GM19035 (cell line): ENCODE results near the gene CDK6.
"Not testable (repeated sequence)": the region's sequence is repeated elsewhere in the genome, so short reads cannot be mapped to it uniquely, and the experiment has no call there.

ENCODE experiments used
- ATAC-seq: cut with Tn5 transposase; IDR thresholded peaks from one replicate; pipeline ENCODE4 v1.9.1; 2021; ENCODE audit not compliant: unreplicated experiment

Gene CDK6

DNA sequence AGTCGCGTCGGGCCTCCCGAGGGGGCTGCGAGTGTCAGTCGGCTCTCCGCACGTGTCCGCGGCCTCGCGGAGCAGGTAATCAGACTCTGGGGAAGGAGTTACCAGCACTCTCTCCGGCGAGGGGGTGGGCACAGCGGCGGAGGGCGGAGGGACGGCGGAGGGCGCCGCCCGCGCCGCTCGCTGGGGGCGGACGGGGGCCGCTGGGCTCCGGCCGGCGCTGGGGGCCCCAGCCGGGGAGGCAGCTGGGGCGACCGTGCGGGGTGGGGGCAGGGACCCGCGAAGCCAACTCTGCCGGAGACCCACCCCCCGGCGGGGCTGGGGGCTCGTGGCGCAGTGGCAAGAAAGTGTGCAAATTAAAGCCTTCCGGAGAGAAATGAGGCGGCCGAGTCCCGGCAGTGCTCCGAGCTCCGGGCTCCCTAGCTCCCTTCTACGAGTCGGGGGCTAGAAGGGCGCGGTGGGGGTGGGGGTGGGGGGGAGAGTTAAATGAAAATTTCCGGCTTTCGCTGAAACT, at the start of gene CDK6:
CDK6 (minus strand) TSS at position 85 of the 511 bp plus-strand sequence. CDS start 3,250 bp downstream, outside the sequence.
- peak; percentile 36 for ATAC-seq

DNA sequence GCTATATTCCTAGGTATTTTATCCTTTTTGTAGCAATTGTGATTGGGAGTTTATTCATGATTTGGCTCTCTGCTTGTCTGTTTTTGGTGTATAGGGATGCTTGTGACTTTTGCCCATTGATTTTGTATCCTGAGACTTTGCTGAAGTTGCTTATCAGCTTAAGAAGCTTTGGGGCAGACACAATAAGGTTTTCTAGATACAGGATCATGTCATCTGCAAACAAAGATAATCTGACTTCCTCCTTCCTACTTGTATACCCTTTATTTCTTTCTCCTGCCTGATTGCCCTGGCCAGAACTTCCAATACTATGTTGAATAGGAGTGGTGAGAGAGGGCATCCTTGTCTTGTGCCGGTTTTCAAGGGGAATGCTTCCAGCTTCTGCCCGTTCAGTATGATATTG, 49.7 kb upstream of the CDK6 start:
- not testable (repeated sequence) for ATAC-seq

DNA sequence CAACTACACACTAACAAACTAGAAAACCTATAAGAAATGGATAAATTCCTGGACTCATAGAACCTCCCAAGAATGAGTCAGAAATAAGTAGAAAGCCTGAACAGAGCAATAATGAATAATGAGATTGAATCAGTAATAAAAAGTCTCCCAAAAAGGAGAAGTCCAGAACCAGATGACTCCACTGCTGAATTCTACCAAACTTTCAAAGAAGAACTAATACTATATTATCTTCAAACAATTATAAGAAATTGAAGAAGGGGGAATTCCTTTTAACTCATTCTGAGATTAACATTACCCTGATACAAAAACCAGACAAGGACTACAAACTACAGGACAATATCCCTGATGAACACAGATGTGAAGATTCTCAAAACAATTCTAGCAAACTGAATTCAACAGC, 47.8 kb upstream of the CDK6 start:
- ATAC-seq = no peak

DNA sequence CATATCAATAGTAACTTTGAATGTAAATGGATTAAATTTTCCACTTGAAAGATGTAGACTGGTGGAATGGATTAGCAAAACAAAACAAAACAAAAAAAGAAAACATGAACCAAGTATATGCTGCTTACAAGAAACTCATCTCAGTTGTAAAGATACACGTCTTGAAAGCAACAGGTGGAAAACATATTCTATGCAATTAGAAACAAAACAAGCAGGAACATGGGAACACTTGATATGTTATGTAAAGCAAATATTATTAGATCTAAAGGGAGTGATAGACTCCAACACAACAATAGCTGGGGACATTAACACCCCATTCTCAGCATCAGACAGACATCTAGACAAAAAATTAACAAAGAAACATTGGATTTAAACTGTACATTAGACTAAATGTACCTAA, 46.4 kb upstream of the CDK6 start:
- ATAC-seq = no peak

DNA sequence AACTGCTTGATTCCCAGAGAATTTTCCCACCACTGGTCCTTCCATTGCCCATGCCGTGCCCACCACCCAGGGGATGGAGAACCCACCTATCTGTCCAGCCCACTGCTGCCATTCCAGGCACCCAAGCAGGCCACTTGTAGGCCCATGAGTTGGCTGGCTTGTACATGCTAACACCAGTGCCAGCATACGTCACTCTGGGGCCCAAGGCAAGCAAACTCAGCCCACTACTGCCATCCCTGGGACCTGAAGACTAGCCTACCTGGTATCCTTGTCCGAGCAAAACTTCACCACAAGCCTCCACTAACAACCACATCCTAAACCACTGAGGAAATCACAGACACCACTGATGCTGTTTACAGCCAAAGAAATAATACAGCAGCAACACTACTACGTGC, 44.7 kb upstream of the CDK6 start:
- ATAC-seq = no peak

DNA sequence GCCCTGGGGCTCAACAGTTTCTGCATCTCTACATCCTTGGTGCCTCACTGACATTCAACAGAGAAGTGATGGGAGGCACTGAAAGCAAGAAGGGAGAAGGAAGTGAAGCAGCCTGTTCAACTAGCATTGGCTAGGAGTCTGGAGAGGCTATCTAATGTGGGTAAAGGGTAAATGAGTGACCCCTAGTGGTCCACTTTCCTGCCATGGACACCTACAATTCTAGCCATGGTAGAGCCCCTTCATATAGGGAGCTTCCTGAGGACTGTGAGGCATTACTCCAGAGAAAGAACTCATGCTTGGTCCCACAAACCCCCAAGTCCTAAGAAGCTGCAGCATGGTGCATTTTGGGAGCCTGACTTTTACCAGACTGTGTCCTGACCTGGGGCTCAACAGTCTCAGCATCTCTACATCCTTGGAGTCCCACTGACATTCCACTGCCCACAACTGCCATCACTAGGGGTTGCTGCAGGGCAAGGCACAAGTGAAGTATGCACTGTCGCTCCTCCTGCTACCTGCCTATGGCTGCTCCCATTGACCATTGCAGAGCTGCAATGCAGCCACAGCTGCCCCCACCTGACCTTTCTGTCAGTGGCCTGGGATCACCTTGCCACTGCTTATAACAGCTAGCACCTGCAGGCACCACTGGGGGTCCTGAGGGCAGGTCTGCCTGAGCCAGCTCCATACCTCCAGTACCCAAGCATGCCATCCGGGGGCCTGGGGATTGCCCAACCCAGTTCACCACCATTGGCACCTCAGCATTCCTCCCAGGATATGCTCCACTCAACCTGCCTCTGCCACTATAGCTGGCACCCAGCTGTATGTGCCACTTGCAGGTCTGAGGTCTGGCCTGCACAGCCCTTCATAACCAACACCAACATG, 44.1 kb upstream of the CDK6 start:
- ATAC-seq = peak; percentile 57

DNA sequence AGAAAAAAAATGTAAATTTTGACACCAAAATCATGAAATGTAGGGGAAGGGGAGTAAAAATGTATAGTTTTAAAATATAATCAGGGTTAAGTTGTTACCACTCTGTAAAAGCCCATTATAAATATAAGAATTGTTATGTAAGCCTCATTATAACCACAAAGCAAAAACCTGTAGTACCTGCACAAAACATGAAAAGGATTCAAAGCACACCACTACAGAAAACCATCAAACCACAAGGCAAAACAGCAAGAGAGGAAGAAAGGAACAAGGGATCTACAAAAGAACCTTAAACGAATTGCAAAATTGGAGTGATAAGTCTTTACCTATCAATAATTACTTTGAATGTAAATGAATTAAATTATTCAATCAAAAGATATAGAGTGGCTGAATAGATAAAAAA, 41.0 kb upstream of the CDK6 start:
- no peak for ATAC-seq

DNA sequence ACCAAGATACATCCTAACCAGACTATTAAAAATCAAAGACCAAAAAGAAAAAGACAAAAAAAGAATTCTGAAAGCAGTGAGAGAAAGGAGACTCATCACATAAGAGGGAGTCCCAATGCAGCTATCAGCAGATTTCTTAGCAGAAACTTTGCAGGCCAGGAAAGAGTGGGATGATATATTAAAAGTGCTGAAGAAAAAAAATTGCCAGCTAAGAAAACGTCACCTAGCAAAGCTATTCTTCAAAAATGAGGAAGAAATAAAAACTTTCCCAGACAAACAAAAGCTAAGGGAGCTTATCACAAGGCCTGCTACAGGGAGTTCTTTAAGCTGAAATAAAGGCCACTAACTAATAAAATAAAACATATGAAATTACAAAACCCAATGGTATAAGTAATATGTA, 40.5 kb upstream of the CDK6 start:
- ATAC-seq = no peak

DNA sequence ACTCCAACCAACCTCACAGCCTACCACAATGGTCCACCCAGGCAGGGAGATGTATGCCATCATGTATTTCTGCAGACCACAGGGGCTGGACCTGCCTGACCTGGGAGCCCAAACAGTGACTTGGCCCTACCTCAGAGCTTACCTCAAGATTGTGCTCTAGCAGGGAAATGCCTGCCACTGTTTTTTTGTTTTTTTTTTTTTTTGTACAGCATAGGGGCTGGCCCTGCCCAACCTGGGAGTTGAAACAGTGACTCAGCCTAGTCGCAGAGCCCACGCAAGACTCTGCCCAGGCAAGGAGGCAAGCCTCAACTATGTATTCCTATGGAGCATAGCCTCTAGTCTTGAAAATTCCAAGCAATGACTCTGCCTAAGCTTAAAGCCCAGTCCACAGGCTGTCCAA, 39.3 kb upstream of the CDK6 start:
- no peak for ATAC-seq

DNA sequence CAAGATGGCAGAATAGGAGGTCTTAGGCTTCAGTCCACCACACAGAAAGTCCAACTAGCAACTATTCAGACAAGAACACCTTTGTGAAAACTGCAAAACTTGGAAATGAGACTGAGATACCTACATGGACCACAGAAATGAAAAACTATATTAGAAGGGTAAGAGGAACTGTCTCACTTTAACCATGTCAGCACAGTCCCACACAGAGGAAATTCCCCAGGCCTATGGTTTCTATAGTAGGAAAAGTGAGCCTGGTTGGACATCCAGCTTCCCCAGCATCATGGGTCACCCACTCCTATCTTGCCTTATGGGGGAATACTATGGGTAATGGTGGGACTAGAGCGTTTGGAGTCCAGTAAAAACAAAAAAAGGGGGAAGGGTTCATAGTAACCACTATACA, 38.8 kb upstream of the CDK6 start:
- ATAC-seq = no peak

DNA sequence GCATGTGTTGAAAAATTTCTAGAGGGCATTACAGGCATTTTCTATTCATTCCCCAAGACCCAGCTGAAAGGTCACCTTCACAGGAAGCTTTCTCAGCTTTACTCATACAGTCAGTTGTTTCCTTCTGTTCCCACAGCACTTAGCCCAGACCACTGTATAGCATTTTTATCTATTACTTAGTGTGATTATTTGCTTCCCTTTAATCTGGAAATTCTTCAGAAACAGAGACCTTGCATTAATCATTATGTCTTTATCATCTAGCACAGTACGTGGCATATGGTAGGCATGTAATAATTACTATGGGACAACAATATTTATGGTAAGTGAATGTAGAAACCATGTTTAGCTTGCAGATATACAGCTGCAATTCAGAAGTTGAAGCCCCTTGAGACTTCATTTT, 38.2 kb upstream of the CDK6 start:
- ATAC-seq = no peak

DNA sequence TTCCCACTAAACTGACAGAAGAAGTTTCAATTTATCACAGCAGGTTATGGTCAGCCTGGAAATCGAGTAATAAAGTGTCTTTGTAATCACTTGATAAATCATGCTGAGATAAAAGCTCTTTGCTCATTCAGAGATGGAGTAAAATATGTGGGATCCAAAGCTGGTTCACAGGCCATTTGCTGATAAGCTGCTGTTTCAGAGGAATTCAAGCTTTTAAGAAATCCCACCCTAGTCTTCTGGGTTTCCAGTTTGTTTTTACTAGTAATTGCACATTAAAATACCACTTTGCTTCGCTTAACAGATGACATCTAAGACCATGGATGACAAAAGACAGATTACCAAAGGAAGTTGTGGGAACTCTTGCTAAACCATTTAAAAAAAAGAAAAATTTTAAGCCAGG, 37.4 kb upstream of the CDK6 start:
- no peak for ATAC-seq

DNA sequence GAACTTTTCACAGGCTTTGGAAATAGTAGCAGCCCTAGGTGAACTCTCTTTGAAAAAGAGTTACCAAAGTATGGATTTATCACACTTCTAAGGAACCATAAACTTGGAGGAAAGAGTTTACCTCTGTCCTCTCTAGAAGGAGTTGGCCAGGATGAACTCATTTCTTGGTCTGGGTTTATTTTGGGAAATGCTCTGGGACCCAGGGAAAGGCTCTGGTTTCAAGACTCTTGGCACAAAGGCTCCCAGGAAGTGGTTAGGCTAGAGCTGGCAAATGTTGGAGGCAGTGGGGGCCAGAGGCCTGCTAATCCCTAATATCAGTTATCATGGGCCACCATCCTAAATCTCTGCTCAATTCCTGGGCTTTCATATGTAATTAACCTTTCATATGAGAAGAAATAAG, 36.3 kb upstream of the CDK6 start:
- no peak for ATAC-seq

DNA sequence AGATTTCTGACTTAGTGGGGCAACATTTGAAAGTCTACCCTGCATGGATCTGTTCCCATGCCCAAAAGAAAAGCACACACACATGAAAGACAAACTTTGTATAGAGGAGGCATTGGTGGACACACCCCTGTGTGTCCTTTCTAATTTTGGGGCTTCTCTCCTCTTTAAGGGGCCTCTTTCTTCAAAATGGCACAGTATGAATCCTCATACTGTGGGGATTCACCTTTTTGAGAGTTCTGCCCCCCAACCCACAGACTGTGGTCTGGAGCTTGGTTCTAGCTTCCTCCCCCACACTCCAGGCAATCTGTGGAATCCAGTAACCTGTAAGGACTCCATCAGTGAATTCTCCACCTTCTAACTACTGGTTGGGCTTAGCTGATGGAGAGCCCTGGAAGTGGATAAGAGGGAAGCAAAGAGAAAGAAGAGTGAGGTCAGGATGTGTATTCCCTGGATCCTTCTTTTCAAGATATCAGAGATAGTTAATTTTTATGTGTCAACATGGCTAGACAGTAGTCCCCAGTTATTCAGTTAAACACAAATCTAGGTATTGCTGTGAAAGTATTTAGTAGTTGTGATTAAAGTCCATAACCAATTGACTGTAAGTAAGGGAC, 32.4 kb upstream of the CDK6 start:
- ATAC-seq = no peak

DNA sequence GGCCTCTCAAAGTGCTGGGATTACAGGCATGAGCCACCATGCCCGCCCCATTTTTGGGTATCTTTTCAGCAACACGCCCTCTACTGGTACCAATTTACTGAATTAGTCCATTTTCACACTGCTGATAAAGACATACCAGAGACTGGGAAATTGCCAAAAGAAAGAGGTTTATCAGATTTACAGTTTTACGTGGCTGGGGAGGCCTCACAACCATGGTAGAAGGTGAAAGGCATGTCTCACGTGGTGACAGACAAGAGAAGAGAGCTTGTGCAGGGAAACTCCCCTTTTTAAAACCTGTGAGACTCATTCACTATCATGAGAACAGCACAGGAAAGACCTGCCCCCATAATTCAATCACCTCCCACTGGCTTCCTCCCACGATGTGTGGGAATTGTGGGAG, 27.8 kb upstream of the CDK6 start:
- ATAC-seq = not testable (repeated sequence)

DNA sequence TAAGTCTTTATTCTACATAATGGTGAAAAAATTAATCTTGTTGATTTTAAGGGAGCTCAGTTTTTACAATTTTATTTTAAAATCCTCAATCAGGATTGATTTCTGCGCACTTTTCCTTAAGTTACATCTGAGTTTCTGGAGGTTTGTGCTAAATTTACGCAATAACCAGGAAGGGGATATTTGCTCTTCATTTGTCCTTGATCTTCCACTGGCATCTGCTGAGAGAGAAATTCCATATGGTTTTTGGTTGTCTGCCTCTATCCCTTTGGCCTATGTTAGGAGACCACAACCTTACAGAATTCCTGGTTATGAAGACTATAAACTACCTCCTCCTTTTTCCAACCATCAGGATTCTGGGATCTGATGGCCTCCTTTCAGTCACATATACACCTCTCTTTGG, 20.1 kb upstream of the CDK6 start:
- no peak for ATAC-seq

DNA sequence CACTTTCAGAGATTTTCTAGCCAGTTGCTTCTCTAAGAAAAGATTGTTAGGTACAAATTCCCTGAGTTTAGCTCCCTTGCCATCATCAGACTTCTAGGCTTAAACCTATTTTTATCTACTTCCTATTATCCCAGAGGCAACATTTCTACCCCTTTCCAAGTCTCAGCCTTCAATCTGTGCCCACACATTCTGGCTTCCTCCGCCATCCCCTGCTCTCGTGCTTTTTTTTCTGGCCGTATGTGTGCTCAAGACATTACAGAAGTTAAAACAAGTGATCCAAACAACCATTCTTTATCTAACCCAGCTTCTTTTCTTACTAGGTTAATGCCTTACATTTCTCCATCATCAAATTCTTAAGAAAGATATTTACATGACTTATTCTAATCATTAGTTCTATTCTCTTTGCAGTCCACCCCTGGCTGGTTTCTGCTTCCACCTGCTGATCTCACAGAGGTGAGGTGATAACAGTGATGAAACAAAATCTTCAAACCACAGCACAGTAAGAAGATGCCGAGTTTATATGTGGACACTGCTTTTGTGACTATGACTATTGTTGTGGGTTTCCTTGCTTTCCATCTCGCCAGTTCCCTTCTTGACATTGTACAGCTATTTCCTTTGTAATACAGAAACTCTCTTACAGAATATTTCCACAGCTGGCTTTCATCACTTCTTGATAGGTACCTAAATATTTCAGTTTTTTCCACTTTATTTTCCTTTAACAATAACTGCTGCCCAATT, 18.3 kb upstream of the CDK6 start:
- ATAC-seq = peak; percentile 75

DNA sequence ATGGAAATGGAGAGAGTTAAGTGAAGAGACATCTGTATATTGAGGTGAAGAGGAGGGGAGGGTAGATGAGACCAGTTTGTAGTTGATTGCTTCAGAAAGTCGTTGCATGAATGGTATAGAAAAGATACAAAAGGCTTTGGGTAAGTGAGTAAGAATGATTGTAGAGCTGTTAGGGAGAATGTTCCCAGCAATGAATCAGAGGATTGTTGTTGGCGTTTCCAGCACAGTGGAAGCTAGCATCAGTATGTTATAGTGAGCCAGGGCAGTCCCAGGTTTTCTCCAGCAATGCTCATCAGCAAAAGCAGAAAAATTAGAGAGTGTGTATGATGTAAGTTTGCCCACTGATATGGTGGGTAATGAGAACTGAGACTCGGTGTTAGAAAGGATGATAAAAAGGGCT, 15.4 kb upstream of the CDK6 start:
- ATAC-seq = no peak

DNA sequence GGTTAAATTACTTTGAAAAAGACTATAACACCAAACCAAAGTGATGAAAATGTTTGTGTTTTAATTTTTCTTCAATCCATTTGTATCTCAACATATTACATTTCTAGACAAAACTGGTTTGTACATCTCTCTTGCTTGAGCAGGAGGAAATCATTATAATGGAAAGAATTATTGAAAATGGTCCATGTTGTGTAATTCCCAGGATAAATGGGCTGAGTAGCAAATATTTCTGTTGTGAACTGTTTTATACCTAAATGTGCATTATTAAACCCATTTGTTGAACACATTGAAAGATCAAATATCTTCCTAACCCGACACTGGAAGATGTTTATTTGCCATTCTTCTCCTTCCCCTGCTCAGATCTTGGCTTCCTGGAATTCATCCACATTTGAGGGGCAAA, 14.1 kb upstream of the CDK6 start:
- ATAC-seq = no peak

DNA sequence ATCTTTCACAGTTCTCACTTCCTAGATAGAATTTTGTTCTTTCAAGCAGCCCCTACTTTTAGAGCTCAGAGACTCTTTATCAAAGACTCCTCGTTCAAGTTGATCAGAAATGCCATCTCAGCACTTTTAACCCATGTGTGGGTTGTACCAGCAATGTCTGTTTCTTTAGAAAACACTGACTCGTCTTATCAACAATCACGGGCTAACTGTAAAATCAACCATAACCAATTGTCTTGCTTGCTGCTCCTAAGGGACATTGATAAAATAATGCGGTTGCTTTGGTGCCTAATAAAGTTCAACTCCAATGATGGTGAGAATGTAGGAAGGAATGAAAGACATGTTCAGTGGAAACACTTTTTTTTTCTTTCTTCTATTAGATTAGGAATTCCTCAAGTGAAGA, 12.9 kb upstream of the CDK6 start:
- no peak for ATAC-seq

DNA sequence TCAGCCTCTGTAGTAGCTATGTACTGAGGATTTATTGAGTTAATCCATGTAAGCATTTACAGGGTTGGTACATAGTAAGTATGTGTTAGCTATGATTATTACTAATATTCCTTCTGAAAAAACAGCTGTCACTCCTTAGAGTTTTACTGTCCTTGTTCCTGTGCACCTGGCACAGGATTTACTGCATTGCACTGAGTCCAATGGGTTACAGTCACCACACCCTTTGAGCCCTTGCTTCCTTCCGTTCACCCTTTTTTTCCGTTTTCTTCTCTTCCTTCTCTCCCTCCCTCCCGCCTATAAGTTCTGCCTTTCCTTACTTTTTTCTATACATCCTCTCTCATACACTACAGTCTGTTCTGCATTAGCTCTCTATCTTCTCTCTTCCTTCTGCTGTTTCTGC, 12.5 kb upstream of the CDK6 start:
- no peak for ATAC-seq

DNA sequence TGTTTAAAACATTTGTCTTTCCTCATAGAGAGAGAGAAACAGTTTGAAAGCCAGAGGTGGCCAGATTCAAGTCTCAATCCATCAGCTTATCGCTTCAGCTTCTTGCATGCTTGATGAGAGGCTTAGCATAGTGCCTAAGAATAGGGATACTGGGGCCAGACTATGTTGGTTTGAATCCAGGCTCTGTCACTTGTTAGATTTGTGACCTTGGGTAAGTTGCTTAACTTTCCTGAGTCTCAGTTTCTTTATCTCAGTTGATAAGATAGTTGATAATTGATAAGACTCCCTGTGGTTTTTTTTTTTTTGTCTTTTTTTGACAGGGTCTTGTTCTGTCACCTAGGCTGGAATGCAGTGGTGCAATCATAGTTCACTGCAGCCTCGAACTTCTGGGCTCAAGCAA, 12.1 kb upstream of the CDK6 start:
- ATAC-seq = no peak
